Fibroblast of peridontal ligament (primary cell): ENCODE data around the gene TSEN34.
"Not testable (repeated sequence)": the region's sequence is repeated elsewhere in the genome, so short reads cannot be mapped to it uniquely, and the experiment has no call there.

ENCODE experiments used
- DNase-seq: peaks from one replicate; pipeline ENCODE4 v3.0.0-alpha.2; 2010; ENCODE audit errors: extremely low read depth

TSEN34 gene

DNA sequence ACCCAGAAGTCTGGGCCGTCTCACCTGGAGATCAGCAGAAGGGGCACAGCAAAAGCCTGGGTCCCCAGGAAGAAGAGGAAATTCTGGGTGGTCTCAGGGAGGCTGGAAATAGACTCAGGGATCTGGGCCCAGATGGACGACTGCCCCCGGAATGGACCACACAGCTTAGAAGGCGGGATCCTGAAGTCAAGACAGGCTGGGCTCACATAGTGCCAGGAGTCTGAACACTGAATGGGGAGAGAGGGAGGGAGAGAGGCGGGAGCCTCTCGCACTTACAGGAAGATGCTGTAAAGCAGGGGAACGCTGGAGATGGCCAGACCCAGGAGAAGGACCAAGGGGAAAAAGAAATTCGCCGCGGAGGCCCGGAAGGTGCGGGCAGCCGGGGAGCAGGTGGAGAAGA, 30.3 kb upstream of the TSEN34 start:
- no peak for DNase-seq

DNA sequence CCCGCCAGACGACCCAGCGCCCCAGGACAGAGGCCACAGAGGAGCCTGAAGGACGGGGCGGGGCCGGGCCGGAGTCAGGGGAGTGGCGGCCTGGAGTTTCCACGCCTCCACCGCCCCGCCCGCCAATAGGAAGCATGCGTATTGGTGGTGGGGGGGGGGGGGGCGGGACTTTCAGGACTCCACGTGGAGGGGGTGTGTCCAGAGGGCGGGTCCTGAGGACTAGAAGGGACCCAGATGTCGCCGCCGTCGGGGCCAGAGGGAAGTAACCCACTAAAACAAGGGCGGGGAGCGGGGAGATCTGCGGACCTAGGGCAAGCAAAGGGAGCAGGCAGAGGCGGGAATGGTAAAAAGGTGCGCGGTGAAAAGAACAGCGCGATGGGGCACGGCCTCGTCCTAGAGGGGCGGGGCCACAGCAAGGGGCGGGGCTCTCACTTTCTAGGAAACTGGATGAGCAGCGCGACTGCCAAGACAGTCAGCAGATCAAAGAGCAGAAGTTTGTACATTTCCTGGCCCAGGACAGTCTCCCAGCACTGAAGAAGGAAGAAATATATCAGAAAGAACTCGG, 28.8 kb upstream of the TSEN34 start:
- DNase-seq, result peak; percentile 27

DNA sequence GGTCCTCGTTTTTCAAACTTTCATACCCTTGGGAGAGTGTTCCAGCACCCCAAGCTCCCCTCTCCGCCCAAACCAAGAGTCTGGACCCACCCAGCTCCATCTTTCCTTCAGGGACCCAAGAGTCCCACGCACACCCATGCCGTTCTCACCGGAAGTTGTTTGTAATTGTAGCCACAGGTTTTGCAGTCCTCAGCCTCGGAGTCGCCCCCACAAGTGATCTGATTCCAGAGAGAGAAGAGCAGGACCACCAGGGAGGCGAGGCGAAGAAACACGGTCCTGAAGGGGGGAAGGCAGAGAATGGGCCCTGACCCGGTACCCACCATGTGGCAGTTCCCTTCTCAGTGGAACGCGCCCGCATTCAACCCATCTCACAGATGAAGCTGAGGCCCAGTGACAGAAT, 28.2 kb upstream of the TSEN34 start:
- DNase-seq, result no peak

DNA sequence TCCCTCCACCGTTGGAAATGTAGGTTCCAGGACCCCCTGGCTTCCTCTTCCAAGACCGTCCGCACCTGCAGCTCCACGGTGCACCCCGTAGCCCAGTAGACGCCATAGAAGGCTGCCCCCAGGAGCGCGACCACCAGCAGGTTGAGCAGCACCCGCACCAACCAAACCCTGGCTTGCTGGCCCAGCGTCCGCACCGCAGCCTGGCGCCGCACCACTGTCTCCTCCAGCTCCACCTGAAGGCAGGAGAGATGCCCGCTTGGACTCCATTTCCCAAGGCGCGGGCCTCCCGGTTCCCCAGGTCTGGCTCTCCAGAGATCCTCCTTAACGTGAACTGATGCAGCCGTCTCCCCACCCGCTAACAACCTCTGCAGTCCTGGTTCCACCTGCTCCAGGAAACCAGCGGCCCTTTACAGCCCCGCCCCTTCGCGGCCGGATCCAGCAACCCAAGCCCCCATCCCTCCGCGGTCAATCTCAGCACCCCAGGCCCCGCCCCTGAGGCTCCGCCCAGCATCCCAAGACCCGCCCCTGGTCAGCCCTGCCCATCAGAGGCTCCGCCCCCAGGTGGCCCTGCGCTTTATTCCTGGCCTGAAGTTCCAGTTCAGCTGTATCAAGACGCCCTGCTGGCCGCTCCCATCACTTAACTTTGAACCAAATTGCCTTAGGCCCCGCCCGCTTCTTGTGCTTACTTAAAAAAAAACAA, 26.6 kb upstream of the TSEN34 start:
- no peak for DNase-seq

DNA sequence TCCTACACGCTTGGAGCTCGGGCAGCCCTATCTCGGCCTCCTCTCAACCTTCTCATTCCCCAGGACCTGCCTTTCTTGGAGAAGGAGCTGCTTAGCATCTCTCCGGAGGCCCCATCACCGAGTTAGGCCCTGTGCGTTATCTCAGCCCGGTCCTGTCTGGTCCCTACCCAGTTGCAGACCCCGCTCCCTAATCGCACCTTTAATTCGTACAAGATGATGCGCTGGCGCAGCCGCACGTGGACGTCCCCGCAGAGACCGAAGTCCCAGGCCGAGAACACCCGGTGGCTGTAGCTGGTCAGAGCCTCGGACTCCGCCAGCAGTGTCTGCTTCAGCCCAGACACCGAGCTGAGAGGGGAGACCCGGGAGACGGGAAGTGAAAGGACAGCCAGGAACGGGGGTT, 25.9 kb upstream of the TSEN34 start:
- no peak for DNase-seq

DNA sequence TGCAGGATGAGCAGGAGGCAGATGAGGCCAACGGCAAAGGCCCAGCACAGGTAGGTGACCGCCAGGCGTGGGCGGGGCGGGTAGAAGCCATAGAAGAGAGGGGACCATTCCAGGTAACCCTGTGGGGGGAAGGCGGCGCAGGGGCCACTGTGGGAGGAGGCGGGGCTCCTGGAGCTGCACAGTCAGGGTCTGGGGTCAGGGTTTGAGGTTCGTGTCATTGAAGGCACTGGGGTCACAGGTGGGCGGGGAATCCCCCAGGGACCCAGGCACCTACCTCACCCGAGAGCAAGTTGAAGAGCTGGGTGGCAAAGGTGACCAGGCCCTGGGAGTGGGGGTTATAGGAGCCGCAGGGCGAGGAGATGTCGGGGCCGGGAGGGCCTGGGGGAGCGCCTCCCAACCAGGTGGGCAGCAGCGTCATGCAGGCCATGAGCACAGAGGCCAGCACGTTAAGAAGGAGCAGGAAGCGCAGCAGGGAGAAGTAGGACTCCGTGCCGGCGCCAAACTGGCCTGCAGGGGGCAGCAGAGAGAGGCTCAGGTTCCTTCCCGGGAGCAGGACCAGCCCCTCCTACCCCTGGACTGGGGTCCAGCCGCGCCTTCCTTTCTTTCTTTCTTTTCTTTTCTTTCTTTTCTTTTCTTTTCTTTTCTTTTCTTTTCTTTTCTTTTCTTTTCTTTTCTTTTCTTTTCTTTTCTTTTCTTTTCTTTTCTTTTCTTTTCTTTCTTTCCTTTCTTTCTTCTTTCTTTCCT, 22.8 kb upstream of the TSEN34 start:
- peak; percentile 83 for DNase-seq

DNA sequence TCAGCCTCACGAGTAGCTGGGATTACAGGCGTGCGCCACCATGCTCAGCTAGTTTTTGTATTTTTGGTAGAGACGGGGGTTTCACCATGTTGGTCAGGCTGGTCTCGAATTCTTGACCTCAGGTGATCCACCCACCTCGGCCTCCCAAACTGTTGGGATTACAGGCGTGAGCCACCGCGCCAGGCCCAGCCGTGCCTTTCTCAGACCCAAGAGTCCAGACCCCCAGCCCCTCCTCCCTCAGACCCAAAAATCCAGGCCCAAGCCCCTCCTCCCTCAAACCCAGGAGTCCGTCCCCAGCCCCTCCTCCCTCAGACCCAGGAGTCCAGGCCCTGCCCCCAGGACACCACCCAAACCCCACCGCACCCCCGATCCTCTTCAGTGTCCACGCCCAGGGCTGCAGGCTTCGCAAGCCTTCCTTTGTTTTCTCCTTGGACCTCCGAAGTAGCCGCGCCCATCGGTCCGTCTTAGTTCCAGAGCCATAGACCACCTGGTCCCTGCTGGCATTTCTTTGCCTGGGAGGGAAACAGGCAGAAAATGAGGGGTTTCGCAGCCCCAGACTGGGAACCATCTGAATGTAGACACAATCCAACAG, 21.9 kb upstream of the TSEN34 start:
- no peak for DNase-seq

DNA sequence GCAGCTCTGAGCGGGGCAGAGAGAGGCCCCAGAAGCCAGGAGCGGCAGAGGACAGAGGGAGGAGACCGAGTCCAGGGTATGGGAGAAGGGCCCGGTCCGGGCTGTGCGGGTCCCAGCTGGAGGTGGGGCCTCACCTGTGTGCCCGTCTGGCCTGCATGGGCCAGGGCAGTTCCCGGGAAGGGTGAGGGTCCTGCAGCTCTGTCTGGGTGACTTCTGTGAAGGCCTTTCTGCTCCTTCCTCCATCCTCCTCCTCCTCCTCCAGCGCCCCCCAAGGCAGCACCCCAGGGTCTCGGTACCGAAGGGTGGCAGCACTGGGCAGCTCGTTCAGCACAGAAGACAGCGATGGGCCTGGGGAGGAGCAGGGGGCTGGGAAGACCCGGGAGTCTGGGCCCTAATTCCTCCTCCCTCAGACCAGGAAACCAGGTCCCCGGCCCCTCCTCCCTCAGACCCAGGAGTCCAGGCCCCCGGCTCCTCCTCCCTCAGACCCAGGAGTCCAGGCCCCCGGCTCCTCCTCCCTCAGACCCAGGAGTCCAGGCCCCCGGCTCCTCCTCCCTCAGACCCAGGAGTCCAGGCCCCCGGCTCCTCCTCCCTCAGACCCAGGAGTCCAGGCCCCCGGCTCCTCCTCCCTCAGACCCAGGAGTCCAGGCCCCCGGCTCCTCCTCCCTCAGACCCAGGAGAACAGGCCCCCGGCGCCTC, 19.2 kb upstream of the TSEN34 start:
- DNase-seq, result not testable (repeated sequence)

DNA sequence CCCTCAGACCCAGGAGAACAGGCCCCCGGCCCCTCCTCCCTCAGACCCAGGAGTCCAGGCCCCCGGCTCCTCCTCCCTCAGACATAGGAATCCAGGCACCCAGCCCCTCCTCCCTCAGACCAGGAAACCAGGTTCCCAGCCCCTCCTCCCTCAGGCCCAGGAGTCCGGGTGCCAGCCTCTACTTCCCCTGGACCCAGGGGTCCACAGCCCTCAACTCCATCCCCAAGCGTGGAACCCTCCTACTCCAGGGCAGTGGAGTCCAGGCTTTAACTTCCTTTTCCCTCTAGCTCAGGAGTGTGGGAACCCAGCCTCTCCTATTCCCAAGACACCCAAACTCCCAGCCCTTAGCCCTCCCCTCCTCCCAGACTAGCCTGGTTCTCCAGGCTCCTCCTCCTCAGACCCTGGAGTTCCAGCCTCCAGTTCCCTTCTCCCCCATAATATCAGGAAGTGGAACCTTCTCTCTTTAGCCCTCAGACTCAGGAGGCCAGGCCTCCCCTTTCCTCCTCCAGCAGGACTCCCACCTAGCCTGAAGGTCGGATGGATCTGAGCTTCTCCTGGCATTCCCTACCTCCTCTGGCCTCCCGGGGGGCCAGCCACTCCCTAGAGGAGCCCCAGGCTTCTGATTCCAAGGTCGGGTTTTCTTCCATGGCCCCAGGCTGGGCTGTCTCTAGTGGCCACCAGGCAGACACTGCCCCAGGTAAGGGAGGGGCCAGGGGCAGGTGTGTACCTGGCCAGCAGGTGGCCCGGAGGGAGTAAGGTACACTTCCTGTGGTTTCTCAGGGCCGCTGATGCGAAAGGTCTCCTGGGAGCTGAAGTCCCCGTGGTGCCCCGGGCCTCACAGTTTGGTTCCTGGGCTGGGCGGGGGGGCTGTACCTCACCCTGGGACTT, 18.4 kb upstream of the TSEN34 start, which contains the start of gene TMC4:
TMC4 (minus strand) TSS at position 690 of the 888 bp plus-strand sequence; CDS start at position 647, 43 bp downstream.
- peak; percentile 38 for DNase-seq

DNA sequence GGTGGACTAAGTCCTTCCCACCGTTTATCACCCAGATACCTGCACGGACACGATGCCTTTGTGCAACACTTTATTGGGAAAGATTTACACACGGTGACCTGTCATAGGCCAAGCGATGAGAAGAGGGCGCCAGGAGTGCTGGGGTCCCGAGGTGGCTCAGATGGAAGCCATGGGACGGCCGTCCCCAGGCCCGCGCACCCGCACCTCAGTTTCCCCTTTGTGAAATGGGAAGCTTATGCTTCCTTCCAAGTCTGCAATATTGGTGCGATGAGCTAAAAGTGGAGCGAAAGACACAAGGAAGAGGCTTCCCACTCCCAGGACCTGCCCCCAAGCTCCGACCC, 17.8 kb upstream of the TSEN34 start:
- no peak for DNase-seq

DNA sequence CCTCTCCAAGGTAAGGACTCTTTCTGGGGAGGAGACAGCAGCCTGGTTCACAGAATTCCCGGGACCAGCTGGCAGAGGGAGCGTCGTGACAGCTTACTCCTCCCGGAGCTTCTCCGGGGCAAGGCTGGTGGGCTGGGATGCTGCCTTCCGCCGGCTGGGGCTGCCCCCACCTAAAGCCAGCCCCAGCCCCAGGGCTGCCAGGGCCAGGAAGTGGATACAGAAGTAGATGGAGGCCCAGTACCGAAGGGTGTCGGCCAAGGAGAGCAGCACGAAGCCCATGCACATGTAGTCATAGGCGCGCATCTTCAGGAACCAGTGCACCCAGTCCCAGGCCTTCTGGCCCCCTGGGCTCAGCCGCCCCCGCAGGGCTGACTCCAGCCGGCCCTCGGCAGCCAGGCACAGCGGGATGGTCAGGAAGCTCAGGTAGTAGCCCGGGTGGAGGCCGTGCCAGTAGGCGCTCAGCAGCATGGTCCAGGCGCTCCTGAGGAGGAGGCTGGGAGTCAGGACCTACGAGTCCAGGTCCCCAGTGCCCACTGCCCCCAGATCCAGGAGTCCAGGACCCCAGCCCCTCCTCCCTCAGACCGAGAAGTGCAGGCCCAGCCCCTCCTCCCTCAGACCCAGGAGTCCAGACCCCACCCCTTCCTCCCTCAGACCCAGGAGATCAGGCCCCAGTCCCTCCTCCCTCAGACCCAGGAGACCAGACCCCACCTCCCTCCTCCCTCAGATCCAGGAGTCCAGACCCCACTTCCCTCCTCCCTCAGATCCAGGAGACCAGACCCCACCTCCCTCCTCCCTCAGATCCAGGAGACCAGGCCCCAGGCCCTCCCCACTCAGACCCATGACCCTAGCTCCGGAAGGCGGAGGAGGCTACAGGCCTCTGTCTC, 16.9 kb upstream of the TSEN34 start:
- DNase-seq, result no peak

DNA sequence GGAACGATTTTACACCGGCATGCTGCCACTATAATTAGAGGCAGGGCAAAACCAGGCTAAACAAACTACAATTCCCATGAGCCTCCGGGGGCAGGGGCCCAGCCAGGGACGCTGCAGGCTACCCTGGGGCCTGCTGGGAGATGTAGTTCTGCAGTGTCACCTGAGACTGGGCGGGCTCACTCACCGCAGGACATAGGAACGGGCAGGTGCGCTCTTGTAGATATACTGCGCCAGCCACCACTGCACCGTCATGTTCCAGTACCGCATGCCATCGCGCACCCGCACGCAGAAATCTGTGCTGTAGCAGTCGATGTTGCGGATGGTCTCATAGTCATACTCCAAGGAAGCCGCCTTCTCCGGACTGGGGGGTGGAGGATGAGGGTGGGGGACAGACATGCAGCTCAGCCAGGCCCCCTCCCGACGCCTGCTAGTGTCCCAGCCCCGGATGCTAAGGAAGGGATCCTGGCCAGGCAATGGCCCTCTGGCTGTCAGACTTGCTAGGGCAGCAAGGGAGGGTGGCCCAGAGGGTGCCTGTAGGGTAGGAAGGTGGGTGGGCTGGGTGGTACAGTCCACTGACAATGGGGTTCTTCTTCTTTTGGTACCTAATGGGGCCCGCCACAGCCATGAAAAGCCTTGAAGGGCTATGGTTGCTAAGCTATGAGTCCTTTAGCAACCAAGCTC, 12.4 kb upstream of the TSEN34 start:
- no peak for DNase-seq

DNA sequence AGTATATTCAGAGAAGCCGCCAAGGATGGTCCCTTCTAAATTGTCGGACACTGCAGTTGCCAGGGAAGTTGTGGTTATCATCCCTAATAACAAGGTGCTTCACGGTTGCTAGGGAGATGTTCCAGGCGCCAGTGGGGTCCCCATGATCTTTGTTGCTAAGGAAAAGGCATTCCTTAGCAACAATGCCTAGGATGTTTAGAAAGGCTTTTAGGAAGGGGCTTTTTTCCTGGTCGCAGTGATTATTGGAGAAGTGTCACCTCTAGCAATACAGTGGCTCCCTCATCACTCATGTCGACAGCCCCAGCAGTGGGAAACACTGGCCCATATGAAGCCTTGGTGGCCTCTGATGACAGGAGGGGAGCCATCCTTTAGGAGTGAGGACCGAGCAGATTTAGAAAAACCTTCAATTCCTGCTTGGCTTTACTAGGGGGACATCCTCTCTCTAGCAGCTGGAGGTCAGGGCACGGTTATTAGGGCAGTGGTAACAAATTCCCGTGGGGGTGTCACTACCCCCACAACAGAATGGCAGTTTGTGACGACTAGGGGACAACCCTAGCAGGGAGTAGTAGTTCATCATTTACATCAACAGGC, 11.8 kb upstream of the TSEN34 start:
- DNase-seq, result no peak

DNA sequence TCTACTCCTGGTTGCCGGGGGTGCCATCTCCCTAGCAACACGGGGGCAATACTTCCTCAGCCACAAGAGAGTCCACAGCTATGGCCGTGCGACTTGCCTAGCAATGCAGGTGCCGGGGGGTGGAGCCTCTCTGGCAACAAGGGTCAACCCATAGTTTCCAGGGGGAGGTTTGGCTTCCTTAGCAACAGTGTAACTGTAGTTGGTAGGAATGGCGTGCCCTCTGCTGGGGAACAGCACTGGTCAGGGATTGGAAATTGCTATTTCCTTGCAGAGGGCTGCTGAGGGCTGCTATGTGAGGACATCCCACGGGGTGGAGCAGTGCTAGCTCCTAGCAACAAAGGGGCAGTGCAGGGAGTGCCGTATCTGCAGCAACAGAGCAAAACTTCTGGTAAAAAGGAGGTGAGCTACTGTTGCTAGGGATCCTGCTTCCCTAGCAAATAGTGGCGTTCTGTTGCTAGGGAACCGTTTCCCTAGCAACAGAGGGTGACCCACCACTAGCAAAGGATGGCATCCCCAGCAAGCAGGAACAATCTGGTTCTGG, 11.1 kb upstream of the TSEN34 start:
- DNase-seq, result peak; percentile 61

DNA sequence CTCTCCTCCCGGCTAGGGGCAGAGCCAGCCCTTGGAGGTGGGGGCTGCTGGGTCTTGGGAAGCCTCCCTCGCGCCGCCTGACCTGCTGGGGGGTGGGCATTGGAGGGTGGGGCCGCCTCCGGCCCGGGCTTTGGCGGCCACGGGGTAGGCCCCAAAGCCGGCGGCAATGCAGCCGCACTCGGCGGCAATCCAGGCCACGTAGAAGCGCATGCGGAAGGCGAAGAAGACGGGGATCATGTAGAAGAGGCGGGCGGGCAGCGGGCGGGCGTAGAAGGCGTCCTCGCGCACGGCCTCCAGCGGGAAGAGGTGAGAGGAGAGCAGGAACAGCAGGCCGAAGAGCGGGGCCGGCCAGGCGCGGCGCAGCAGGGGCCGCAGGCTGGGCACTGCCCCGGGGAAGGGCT, 10.4 kb upstream of the TSEN34 start:
- DNase-seq, result no peak

DNA sequence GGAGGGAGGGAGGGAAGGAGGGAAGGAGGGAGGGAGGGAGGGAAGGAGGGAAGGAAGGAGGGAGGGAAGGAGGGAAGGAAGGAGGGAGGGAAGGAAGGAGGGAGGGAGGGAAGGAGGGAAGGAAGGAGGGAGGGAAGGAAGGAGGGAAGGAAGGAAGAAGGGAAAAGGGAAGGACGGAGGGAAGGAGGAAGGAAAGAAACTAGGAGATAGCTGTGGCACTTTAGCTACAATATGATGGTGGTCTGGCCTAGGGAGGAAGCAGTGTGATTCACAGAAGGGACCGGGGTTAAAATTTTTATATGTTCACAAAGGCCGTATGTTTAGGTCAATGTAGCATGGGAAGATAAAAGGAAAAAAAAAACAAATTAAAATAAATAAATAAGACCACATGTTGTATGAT, 9.2 kb upstream of the TSEN34 start:
- not testable (repeated sequence) for DNase-seq

DNA sequence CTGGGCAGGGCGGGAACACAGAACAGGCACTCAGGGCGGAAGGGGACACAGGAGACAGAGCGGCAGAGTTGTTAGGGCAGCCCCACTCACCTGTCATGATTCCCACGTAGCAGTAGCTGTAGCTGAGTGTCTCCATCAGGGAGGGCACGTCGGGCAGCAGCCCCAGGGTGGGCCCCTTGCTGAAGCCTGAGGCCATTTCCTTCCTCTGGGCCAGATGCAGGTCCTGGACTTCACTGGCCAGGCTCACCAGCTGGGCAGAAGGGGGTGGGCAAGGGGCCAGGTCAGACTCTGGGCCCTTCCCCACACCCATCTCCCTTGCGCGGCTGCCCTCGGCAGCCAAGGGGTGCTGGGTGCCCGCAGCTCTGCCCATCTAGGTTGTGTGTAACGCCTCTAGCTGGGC, 7.7 kb upstream of the TSEN34 start:
- DNase-seq, result no peak

DNA sequence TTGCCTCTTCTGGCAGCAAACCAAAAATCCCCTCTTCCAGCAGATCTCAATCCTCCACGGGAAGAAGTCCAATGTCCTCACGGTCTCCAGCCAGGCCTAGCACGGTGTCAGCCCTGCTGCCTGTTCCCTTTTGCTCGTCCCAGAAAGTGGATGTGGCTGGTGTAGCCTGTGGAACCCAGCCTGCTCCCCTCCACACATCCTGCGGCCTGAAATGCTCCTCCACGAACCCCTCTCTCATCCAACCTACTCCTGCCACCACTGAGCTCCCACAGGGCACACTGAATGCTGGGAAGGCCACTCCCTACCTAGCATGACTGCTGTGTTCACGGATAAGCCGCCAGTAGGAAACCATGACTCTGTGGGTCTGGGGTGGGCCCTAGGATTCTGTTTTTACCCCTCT, 4.8 kb upstream of the TSEN34 start:
- no peak for DNase-seq

DNA sequence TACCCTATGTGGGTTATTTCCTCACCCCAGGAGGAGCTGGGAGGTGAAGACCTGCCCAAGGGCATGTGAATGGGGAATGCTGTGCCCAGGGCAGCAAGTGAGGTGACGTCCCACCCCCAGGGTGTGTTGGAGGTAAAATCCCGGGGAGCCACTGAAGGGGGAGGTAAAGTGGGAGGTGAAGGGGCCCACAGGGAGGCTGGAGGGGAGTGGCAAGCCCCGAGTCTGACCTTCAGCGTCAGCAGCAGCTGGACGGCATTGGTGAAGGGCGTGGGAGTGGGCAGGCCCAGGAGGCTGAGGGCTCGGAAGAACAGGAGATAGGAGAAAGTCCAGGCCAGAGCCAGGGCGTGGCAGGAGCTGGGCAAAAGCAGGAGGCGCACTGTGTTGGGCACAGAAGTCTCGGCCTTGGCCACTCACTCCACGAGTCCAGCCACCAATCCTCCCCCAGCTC, 4.2 kb upstream of the TSEN34 start:
- no peak for DNase-seq
